Fibroblast of pulmonary artery (primary cell): ENCODE results near the gene GSS.

ENCODE experiments used
- DNase-seq: peaks from one replicate; pipeline ENCODE4 v3.0.0-alpha.2; 2010; ENCODE audit warnings: low read depth
- H3K4me3 ChIP-seq: replicated peaks from 2 replicates; pipeline ENCODE4 v1.5.1; 2011; ENCODE audit warnings: low read depth, mild to moderate bottlenecking, control low read depth, low read length, moderate library complexity
- TF ChIP-seq, protein P1 (sequence below): IDR thresholded peaks from 2 replicates; pipeline ENCODE4 v1.5.1; 2011; ENCODE audit warnings: mild to moderate bottlenecking, control low read depth, low read length, inconsistent platforms; ENCODE audit errors: missing control alignments

Gene GSS

DNA sequence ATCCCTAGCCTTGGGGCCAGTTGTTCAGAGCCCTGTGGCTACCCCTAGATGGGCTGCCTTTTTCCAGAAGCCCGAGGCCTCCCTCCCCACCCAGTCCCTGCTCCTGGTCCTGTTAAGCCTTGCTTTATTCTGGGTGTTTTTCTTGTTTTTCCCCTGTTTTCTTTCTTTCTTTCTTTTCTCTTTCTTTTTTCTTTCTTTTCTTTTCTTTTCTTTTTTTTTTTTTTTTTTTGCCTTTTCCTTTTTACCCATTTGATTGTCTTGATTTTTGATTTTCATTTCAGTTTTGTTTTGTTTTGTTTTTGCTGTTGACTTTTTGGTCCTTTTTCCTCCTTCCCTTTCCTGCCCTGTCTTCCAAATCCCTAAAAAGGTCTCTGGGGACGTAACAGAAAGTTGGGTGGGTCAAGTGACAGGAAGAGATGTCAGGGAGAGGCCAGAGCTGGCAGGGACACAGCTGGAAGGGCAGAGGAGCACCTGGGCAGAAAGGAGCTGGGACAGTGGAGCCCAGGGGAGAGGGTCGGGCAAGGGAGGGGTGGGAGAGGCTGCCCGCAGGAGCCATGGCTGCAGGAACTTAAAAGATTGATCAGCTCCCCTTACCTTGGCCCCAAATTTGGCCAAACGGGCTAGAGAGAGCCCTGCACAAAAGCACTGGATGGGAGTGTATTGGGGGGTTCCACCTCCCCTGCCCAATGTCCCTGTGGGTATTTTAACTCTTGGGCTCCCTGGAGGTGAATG lies 27.6 kb upstream of the GSS start:
- TF ChIP-seq, protein P1, sequence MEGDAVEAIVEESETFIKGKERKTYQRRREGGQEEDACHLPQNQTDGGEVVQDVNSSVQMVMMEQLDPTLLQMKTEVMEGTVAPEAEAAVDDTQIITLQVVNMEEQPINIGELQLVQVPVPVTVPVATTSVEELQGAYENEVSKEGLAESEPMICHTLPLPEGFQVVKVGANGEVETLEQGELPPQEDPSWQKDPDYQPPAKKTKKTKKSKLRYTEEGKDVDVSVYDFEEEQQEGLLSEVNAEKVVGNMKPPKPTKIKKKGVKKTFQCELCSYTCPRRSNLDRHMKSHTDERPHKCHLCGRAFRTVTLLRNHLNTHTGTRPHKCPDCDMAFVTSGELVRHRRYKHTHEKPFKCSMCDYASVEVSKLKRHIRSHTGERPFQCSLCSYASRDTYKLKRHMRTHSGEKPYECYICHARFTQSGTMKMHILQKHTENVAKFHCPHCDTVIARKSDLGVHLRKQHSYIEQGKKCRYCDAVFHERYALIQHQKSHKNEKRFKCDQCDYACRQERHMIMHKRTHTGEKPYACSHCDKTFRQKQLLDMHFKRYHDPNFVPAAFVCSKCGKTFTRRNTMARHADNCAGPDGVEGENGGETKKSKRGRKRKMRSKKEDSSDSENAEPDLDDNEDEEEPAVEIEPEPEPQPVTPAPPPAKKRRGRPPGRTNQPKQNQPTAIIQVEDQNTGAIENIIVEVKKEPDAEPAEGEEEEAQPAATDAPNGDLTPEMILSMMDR = no peak
- H3K4me3 ChIP-seq = no peak overlapping the region
- DNase-seq = no peak

DNA sequence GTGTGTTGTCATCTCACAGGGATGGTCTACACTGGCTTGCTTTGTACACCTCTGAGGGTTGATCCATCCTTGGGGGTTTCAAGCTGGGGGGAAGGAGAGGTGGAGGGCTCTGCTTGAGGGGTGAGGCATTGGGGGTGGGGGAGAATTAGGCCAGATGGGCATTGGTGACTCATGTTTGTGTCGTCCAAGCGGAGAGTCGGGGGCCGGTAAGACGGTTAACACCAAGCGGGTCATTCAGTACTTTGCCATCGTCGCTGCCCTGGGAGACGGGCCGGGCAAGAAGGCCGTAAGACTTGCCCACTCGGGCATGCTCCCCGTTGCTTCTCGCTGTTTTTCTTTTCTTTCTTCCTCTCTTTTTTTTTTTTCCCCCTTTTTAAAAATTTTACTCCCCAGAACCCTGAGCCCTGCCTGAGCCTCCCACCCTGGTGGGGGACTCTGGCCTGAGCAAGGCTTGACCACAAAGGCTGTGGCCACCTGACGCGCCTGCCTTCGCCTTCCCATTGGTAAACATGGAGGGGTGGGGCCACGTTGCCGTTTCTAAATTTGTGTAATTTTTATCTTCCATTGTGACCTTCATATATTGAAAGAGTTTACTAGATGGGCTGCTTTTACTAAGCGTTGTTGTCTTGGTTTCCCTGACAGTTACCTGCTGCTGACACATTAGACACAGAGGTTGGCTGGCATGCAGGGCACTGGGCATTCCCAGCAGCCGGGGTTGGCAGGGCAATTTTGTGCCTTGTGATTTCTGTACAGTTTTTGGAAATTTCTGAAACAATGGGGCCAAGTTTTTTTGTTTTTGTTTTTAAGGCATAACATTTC lies 26.9 kb upstream of the GSS start:
- H3K4me3 ChIP-seq = no peak overlapping the region
- no peak for DNase-seq
- TF ChIP-seq, protein P1 = no peak

DNA sequence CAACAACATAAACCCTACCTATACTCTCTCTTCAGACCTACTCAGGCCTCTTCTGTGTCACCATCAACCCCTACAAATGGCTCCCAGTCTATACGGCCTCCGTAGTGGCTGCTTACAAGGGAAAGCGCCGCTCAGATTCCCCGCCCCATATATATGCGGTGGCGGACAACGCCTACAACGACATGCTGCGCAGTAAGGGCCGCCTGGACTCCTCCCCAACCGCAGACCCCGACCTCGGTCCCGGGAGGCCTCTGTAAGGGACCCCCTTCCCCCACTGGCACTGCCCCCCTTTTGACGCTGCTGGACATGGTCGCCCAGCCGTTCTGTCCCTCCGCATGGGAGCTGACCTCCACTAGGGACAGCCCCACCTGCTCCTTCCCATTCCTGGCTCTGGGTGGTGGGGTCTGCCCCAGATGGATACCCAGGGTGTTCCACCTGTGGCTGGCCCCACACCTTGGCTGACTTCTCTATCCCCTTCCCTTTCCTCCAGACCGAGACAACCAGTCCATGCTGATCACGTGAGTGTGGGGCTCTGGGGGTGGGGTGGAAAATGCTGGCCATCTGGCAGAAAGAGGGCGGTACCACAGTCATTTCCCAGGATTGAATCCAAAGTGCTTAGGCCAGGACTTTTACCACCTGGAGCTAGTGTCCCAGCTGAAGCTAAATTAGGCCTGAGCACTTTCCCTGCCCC lies 25.1 kb upstream of the GSS start:
- TF ChIP-seq, protein P1 = no peak
- DNase-seq = peak; percentile 16
- H3K4me3 ChIP-seq = no peak overlapping the region

DNA sequence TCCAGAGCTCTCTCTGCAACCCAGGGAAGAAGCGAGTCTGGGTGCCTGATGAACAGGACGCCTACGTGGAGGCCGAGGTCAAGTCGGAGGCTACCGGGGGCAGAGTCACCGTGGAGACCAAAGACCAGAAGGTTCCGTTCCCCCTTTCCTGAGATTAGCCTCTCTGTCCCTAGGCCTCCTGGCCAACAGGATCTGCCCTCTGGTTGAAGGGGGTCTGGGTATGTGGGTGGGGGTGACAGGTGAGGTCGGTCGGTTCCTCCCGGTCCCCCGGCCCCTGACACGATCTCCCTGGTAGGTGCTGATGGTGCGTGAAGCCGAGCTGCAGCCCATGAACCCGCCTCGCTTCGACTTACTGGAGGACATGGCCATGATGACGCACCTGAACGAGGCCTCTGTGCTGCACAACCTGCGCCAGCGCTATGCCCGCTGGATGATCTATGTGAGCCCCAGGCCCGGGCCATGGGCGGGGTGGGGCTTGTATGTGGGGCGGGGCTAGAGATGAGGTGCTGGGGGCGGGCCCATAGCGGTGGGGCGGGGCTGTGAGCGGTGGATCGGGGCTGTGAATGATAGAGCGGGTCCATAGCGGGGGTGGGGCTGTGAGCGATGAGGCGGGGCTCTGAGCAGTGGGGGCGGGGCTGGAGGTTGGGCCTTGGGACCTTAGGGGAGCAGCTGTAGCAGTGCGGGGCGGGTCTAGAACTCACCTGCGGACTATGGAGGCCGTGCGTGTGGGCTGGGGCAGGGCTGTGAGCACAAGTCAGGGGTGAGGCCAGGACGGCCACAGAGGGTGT lies 24.0 kb upstream of the GSS start:
- no peak overlapping the region for H3K4me3 ChIP-seq
- no peak for DNase-seq
- TF ChIP-seq, protein P1 = no peak

DNA sequence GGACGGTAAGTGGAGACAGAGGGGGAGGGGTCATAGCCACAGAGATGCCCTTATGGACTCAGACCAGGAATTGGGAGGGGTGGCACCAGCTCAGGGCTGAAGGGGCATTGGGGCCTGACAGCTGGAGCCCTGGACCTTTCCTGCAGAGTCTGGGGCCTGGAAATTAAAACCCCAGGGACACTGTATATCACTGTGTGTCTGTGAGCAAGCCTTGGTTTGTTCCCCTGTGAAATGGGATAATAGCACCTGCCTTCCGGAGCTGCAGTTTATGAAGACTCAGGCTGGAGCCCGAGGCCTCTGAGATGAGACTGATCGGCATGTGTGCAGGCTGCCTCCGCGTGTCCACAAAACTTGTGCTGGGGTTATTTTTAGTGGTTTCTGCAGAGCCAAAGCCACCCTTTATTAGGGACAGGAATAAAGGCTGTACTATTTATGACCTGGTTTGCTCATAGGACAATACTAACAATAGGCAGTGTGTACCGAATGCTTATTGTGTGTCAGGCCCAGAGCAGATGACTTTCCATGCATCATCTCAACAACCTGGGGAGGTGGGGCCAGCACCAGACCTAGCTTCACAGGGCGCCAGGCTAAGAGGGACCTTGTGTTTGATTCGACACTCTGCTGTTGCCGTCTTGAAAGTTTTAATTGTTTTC lies 22.6 kb upstream of the GSS start:
- TF ChIP-seq, protein P1 = no peak
- no peak overlapping the region for H3K4me3 ChIP-seq
- DNase-seq = no peak
